ENCODE data around the gene TF.

TF gene

GRCh38 chr3:133838296-133838789 is 92.2 kb downstream of the TF start:
- DNase-seq, result no peak

DNA sequence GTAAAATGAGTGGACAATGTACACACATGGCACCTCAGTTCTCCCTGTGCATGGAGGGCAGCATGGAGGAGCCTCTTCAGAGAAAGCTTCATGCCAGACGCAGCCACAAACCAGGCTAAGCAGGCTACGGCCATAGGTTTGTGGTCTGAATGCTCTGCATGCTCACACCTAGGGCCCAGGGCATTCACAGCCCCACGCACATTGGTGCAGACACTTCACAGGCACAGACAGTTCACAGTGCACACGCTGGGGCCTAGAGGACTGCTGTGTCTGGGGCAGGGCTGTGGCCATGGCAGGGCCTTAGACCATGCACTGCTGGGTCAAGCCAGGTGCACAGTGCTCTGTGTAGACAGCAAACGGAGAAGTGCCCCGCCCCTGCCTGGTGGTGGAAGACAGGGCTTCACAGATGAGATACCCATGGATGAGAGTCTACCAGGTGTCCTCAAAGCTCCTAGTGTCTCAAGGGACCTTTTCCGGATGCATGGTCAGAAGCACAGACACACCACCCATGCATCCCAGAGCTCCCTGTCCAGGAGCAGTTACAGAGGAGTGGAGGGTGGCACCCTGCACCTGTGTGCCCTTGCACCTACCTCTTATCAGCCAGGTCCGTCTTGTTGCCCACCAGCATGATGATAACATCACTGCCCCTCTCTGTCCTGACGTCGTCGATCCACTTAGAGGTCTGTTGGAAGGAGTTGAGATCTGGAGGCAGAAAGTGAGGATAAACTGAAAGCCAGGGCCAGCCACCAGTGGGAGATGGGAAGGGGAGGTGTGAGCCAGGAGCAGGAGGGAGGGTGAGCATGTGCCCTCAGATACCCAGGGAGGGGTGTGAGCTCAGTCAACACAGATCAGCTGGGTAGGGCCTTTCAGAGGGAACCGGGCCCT is 93.0 kb downstream of the TF start:
- DNase-seq, result no peak

GRCh38 chr3:133840055-133840737 is 94.0 kb downstream of the TF start:
- DNase-seq, result no peak

DNA sequence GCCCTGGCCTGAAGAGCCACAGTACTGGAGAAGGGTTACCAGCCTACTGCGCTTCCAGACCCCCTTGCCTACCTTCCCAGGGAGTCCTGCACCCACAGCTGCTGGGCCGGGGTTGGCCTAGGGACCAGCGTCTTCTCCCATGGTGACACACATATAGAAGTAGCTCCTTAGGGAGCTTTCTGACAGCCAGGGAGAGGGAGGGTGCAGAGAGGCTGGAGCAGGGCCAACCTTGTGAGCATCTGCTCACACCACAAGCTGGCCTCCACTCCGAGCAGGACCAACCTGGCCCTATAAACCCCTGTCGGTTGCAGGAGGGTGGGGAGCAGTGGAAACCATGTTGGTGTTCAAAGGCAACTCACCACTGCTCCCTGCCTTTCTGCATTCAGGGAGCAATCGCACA is 94.6 kb downstream of the TF start:
- no peak for DNase-seq

GRCh38 chr3:133841196-133841595 is 95.0 kb downstream of the TF start:
- DNase-seq, result no peak

DNA sequence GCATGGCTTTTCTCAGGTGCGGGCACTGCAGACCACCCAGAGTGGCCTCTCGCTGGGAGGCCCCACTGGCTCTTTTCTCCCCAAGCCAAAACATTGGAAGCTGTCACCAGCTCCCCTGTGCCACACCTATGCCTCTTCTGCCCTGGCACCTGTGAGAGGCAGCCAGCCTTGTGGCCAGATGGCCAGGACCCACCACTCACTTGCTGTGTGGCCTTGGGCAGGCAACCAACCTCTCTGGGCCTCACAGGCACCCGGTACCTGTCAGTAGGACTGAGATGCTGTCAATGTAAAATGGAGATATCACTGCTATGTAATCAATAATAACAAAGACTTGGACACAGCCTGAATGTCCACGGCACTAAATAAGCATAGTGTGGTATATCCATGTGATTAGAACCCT is 96.0 kb downstream of the TF start:
- no peak for DNase-seq

GRCh38 chr3:133843634-133844033 is 97.4 kb downstream of the TF start:
- peak; percentile 8 for DNase-seq

DNA sequence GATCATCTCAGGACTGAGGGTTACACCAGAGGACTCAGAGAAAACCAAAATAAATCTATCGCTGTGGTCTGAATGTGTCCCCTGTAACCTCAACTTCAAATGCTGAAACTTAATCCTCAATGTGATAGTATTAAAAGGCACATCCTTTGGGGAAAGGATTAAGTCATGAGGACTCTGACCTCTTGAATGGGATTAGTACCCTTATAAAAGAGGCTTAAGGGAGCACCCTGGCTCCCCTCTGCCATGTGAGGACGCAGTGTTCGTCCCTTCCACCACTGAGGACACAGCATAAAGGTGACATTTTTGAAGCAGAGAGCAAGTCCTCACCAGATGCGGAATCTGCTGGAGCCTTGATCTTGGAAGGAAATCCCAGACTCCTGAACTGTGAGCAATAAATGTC is 98.9 kb downstream of the TF start:
- DNase-seq, result no peak
